Activated naive CD4-positive, alpha-beta T cell treated with anti-CD3 and anti-CD28 coated beads for 36 hours (primary cell): ENCODE measurements around the gene ZNF385B. TPM values are rescaled to one million over a fixed set of nuclear protein-coding genes. Genes with fewer than 3 reads are reported as not detected.

Experiments
- CTCF ChIA-PET: fragments of 350-600 bp; sonication (Branson Sonifier 250); formaldehyde crosslinking; loops from one replicate; lab custom pipeline; 2021; ENCODE audit warnings: antibody characterized with exemption; lab: Charles Lee
- DNase-seq: peaks from one replicate; pipeline ENCODE4 v3.0.0-alpha.2; 2020
- H3K27ac Mint-ChIP-seq: one replicate; pipeline ENCODE4 v1.8.0; 2021; ENCODE audit warnings: mild to moderate bottlenecking, mixed read lengths
- H3K27me3 Mint-ChIP-seq: one replicate; pipeline ENCODE4 v1.8.0; 2021; ENCODE audit warnings: low read depth, mixed read lengths
- H3K36me3 Mint-ChIP-seq: one replicate; pipeline ENCODE4 v1.8.0; 2021; ENCODE audit warnings: low read depth, mixed read lengths
- H3K4me1 Mint-ChIP-seq: one replicate; pipeline ENCODE4 v1.8.0; 2021; ENCODE audit warnings: low read depth, mixed read lengths
- H3K4me3 Mint-ChIP-seq: one replicate; pipeline ENCODE4 v1.8.0; 2021; ENCODE audit warnings: mild to moderate bottlenecking, moderate library complexity, mixed read lengths
- H3K9me3 Mint-ChIP-seq: one replicate; pipeline ENCODE4 v1.8.0; 2021; ENCODE audit warnings: mixed read lengths
- intact Hi-C: fragments of 100-400 bp; cut with micrococcal nuclease; formaldehyde crosslinking; loops from one replicate; pipeline ENCODE4 v1.15.1; 2023
- total RNA-seq, 2 experiments: library from RNA; stranded (reverse); gene quantifications; one replicate each; pipeline ENCODE4 v1.2.3, GENCODE V29; 2021

ZNF385B gene
- total RNA-seq, 2 experiments from 2014 or later: not detected

- CTCF ChIA-PET: interaction anchor here (0.6 kb wide), 1 partner anchor 144 kb away, joined by 3 read pairs; no protein-coding TSS in a partner anchor
- no peaks in the 10 kb centered on the region for H3K27me3 Mint-ChIP-seq
- H3K4me1 Mint-ChIP-seq: no peaks in the 10 kb centered on the region
- intact Hi-C loops: no loop called here
- no peak overlapping the region for H3K27ac Mint-ChIP-seq
- peaks cover 4% of the 10 kb centered on the region for H3K9me3 Mint-ChIP-seq
- no peak for DNase-seq
- H3K36me3 Mint-ChIP-seq: no peaks in the 10 kb centered on the region
- no peak overlapping the region for H3K4me3 Mint-ChIP-seq
Observed at GRCh38 chr2:179455824-179456223, 405.6 kb downstream of the ZNF385B start.

DNA sequence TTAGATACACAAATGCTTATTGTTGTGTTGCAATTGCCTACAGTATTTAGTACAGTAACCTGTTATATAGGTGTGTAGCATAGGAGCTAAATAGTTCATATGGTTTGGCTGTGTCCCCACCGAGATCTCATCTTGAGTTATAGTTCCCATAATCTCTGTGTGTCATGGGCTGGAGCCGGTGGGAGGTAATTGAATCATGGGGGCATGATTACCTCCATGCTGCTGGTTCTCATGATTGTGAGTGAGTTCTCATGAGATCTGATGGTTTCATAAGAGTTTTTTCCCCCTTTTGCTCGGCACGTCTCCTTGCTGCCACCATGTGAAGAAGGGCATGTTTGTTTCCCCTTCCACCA lies 406.3 kb downstream of the ZNF385B start:
- Mint-ChIP-seq H3K4me3 (no peak overlapping the region), H3K9me3 (peaks cover 5% of the 10 kb centered on the region), H3K27me3 (peaks cover 2% of the 10 kb centered on the region), H3K4me1 (no peaks in the 10 kb centered on the region), H3K27ac (no peak overlapping the region), H3K36me3 (no peaks in the 10 kb centered on the region)
- no peak for DNase-seq
- intact Hi-C loops: no loop called here
- CTCF ChIA-PET: interaction anchor here (1.0 kb wide), 1 partner anchor 13 kb away, joined by 3 read pairs; no protein-coding TSS in a partner anchor

GRCh38 chr2:179454443-179455171 lies 406.8 kb downstream of the ZNF385B start:
- CTCF ChIA-PET: interaction anchor here (1.0 kb wide), 1 partner anchor 13 kb away, joined by 3 read pairs; no protein-coding TSS in a partner anchor
- Mint-ChIP-seq H3K9me3 (peaks cover 5% of the 10 kb centered on the region), H3K4me3 (no peak overlapping the region)

DNA sequence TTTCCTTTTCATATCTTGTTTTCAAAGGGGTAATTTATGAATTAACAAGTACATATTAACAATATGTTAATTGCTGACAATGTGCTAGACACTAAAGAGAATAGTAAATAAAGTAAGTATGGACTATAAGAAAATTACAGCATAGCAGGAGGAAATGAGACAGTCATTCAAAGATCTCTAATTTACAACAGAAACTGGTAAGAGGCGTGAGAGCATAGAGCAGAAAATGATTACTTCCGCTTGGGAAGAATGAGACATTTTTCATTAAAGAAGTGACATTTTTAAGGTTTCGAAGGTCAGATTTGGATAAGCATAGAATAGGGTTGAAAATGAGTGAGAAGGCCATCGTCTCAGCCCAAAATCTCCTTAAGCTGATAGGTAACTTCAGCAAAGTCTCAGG lies 412.4 kb downstream of the ZNF385B start:
- Mint-ChIP-seq H3K27me3 (peaks cover 9% of the 10 kb centered on the region), H3K36me3 (no peaks in the 10 kb centered on the region), H3K27ac (no peak overlapping the region), H3K4me3 (no peak overlapping the region), H3K9me3 (peaks cover 1% of the 10 kb centered on the region), H3K4me1 (no peaks in the 10 kb centered on the region)
- CTCF ChIA-PET: no interaction called here
- intact Hi-C loops: no loop called here
- DNase-seq: no peak

More at GRCh38 chr2:179454443-179455171, 406.8 kb downstream of the ZNF385B start:
- no peaks in the 10 kb centered on the region for H3K4me1 Mint-ChIP-seq
- no peak overlapping the region for H3K27ac Mint-ChIP-seq
- H3K36me3 Mint-ChIP-seq: no peaks in the 10 kb centered on the region
- peaks cover 2% of the 10 kb centered on the region for H3K27me3 Mint-ChIP-seq
- no peak for DNase-seq
- intact Hi-C loops: no loop called here

DNA sequence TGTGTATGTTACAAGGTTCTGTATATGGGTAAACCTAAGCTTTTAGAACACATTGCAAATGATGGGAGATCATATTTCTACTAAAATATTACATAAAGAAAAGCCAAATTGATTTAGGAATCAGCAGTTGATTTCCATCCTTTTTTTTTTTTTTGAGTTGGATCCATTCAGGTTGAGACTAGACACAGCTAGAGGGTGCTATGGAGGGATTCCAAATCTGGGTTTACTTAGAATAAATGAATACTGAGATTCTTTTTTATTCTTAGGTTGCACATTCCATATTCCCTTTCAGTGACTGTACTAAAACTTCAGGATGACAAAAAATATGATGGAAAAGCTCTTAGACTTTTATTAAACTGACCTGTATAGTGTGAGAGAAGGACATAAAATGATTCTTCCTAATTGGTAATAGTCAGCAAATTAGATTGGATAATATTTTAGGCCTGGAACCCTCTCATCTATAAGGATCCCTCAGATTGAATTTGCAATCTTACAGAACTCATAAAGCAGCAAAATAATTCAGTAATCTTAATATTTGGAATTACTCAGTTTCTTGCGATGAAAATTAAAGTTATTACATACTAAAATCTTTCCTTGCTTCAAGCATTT lies 413.5 kb downstream of the ZNF385B start:
- H3K27ac Mint-ChIP-seq: no peak overlapping the region
- peaks cover 1% of the 10 kb centered on the region for H3K9me3 Mint-ChIP-seq
- CTCF ChIA-PET: interaction anchor here (0.6 kb wide), 3 partner anchors 18 to 572 kb away, joined by 3 to 6 read pairs (median 4); no protein-coding TSS in a partner anchor
- H3K4me1 Mint-ChIP-seq: no peaks in the 10 kb centered on the region
- H3K36me3 Mint-ChIP-seq: no peaks in the 10 kb centered on the region
- peaks cover 12% of the 10 kb centered on the region for H3K27me3 Mint-ChIP-seq
- H3K4me3 Mint-ChIP-seq: no peak overlapping the region
- intact Hi-C loops: no loop called here
- DNase-seq: no peak

DNA sequence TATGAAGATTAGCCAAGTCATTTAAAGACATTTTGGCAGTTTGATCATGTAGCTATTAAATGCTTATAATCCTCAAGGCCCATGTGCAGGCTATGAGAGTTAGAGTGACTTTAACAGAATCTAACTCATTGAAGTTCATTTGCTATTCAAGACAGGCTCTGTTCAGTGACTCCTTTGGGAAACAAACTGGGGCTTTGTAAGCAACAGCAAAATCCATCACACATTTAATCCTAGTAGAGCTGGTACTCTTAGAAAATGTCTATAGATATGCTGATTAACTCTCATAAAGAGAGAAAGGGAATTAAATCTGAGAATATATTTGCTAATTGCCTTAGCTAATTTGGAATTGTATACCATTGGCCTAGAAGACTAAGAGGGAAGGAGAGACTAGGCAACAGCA lies 414.0 kb downstream of the ZNF385B start:
- Mint-ChIP-seq H3K36me3 (no peaks in the 10 kb centered on the region), H3K4me3 (no peak overlapping the region), H3K27ac (no peak overlapping the region), H3K9me3 (peaks cover 1% of the 10 kb centered on the region), H3K4me1 (no peaks in the 10 kb centered on the region), H3K27me3 (peaks cover 12% of the 10 kb centered on the region)
- intact Hi-C loops: no loop called here
- no peak for DNase-seq
- CTCF ChIA-PET: interaction anchor here (0.6 to 1.1 kb wide), 4 partner anchors 17 to 572 kb away, joined by 3 to 6 read pairs (median 4); no protein-coding TSS in a partner anchor

DNA sequence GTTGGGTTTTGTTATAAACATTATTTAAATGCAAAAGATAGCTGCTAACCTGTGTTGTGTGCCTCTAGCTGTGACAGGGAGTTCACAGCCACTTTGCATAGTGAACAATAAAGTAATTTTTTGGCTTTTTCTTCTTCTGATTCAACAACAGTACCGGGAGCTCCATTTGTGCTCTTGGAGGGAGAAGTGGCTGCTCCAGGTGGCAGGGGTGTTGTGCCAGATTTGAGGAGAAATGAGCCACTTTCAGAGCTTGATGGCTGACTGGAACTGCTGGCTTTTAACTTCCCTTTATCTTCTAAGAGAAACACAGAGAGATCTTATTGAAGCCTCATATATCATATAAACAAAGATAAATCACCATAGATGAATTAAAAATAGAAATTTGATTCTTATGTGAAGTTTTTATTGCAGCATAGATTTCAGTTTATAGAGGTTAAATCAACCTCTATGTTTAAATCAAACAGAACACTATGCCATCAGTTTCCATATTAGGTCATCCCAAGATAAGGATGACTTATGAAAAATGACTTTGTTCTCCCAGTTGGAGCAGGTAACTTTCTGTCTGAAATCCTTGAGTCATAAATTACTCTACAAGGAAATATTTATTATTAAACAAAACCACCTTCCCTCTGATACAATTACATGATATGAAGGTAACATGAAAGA lies 414.8 kb downstream of the ZNF385B start:
- DNase-seq: no peak
- no peak overlapping the region for H3K27ac Mint-ChIP-seq
- H3K9me3 Mint-ChIP-seq: peaks cover 1% of the 10 kb centered on the region
- no peaks in the 10 kb centered on the region for H3K4me1 Mint-ChIP-seq
- intact Hi-C loops: no loop called here
- CTCF ChIA-PET: interaction anchor here (0.6 to 1.1 kb wide), 3 partner anchors 145 to 404 kb away, joined by 3 to 6 read pairs (median 4); no protein-coding TSS in a partner anchor
- no peaks in the 10 kb centered on the region for H3K36me3 Mint-ChIP-seq
- peaks cover 12% of the 10 kb centered on the region for H3K27me3 Mint-ChIP-seq
- H3K4me3 Mint-ChIP-seq: no peak overlapping the region

DNA sequence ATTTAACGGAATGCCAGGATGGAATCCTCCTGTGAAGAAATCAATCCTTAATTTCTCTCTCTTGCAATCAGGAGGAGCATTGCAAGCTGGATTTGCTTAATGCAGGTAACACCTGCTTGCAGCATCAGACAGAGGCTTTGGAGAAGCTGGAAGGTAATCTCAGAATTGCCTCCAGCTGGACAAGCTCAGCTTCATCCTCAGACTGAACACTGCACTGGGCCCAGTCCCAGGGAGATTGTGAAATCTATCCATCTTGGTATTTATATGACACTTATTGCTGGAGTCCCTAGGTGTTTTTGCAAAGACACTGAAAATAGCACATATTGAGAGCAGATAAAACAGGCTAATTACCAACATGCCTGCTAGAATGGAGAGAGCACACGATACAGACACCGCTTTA lies 417.4 kb downstream of the ZNF385B start:
- H3K27ac Mint-ChIP-seq: no peak overlapping the region
- DNase-seq: no peak
- intact Hi-C loops: loop anchor here (5.0 kb wide), 1 partner anchor 552 kb away; no protein-coding TSS in a partner anchor
- H3K4me1 Mint-ChIP-seq: no peaks in the 10 kb centered on the region
- no peaks in the 10 kb centered on the region for H3K9me3 Mint-ChIP-seq
- no peak overlapping the region for H3K4me3 Mint-ChIP-seq
- CTCF ChIA-PET: interaction anchor here (0.6 kb wide), 1 partner anchor 259 kb away, joined by 4 read pairs; no protein-coding TSS in a partner anchor
- no peaks in the 10 kb centered on the region for H3K36me3 Mint-ChIP-seq
- H3K27me3 Mint-ChIP-seq: peaks cover 17% of the 10 kb centered on the region

- intact Hi-C loops: loop anchor here (5.0 kb wide), 1 partner anchor 551 kb away; no protein-coding TSS in a partner anchor
- Mint-ChIP-seq H3K27ac (no peak overlapping the region), H3K4me3 (no peak overlapping the region), H3K9me3 (no peaks in the 10 kb centered on the region), H3K27me3 (peaks cover 20% of the 10 kb centered on the region), H3K36me3 (no peaks in the 10 kb centered on the region), H3K4me1 (no peaks in the 10 kb centered on the region)
- DNase-seq: no peak
- CTCF ChIA-PET: interaction anchor here (0.8 kb wide), 1 partner anchor 32 kb away, joined by 3 read pairs; no protein-coding TSS in a partner anchor
Observed at GRCh38 chr2:179443180-179443579, 418.2 kb downstream of the ZNF385B start.

DNA sequence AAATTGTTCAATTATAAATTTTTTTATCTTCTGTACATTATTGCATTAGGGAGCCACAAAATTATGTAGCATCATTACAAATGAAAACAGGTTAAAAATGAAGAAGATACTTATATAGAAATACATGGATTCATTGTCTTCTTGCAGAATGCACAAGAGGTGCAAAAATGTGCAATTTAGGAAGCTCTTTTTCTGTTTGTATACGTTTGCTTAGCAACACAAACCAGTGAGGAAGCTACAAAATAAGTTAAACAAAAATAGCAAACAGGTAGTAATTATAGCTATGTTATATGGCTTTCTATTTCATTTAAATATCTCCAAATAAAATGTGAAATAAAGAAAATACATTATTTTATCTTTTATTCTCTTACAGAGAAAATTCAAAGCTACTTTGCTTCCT lies 419.2 kb downstream of the ZNF385B start:
- no peaks in the 10 kb centered on the region for H3K4me1 Mint-ChIP-seq
- peaks cover 20% of the 10 kb centered on the region for H3K27me3 Mint-ChIP-seq
- no peak for DNase-seq
- CTCF ChIA-PET: interaction anchor here (0.8 to 4.9 kb wide), 6 partner anchors 12 to 564 kb away, joined by 3 to 26 read pairs (median 3); no protein-coding TSS in a partner anchor
- intact Hi-C loops: loop anchor here (5.0 kb wide), 1 partner anchor 550 kb away; no protein-coding TSS in a partner anchor
- no peak overlapping the region for H3K4me3 Mint-ChIP-seq
- no peak overlapping the region for H3K27ac Mint-ChIP-seq
- no peaks in the 10 kb centered on the region for H3K36me3 Mint-ChIP-seq
- no peaks in the 10 kb centered on the region for H3K9me3 Mint-ChIP-seq

GRCh38 chr2:179441551-179441950 lies 419.9 kb downstream of the ZNF385B start:
- intact Hi-C loops: loop anchor here (2.0 to 5.0 kb wide), 3 partner anchors 31 to 679 kb away; no protein-coding TSS in a partner anchor
- H3K4me1 Mint-ChIP-seq: no peaks in the 10 kb centered on the region
- CTCF ChIA-PET: interaction anchor here (0.6 to 4.9 kb wide), 10 partner anchors 13 to 678 kb away, joined by 3 to 26 read pairs (median 3); no protein-coding TSS in a partner anchor
- H3K4me3 Mint-ChIP-seq: no peak overlapping the region
- no peaks in the 10 kb centered on the region for H3K36me3 Mint-ChIP-seq
- DNase-seq: no peak
- no peak overlapping the region for H3K27ac Mint-ChIP-seq
- no peaks in the 10 kb centered on the region for H3K9me3 Mint-ChIP-seq
- H3K27me3 Mint-ChIP-seq: peaks cover 20% of the 10 kb centered on the region
